Stimulated activated CD4-positive, alpha-beta T cell treated with anti-CD3 and anti-CD28 coated beads, Interleukin-1b, Interleukin-23, amount 100 ng/mL, for 1 hour (primary cell): ENCODE results near the gene FAM124A.

Experiments used
- DNase-seq, 2 donors: peaks; one replicate each; pipeline ENCODE4 v3.0.0-alpha.2; 2020; ENCODE audit warnings: low read depth in 2 of 2

The FAM124A gene

DNA sequence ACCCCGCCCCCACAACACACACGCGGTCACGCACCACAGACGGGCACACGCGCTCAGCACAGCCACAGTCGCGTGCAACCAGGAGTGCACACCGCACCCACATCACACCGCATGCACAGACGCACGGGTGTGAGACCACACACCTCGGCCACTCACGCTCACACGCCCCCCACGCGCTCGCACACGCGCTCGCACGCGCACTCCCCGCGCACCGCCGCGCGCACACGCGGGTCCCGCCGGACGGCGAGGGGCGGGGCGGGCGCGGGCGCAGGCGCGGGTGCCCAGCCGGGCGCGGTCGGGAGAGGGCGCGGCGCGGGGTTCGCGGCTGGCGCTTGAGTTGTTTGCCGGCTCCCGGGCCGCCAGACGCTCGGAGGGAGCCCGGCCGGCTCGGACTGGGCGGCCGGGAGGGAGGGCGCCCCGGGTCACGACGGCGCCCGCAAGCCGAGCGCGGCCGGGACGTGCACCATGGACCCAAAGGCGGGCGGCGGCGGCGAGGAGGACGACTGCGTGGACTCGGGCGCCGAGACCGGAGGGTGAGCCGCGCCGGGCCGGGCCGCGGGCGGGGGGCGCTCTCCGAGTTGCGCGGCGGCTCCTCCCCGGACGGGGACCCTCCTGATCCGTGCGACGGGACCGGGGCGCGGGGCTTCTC is at the start of gene FAM124A:
Gene FAM124A (plus strand): TSS at position 362 of the 649 bp plus-strand sequence. CDS start 104 bp downstream, at position 466.
- DNase-seq: no peak

DNA sequence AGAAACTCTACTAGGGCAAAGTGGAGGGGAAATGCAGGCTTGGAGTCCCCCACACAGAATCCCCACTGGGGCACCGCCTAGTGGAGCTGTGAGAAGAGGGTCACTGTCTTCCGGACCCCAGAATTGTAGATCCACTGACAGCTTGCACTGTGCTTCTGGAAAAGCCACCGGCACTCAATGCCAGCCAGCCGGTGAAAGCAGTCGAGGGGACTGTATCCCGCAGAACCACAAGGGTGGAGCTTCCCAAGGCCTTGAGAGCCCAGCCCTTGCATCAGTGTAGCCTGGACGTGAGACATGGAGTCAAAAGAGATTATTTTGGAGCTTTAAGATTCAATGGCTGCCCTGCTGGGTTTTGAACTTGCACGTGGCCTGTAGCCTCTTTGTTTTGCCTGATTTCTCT is 47.2 kb upstream of the FAM124A start:
- no peak for DNase-seq

DNA sequence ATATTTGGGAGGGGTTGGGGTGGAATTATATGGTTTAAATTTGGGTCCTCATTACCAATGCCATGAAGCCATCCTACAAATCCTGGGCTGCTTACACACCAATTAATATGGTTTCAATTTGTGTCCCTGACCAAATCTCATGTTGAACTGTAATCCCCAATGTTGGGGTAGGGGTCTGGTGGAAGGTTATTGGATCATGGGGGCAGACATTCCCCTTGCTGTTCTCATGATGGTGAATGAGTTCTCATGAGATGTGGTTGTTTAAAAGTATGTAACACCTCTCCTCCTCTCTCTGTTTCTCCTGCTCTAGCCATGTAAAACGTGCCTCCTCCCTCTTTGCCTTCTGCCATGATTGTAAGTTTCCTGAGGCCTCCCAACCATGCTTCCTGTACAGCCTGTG is 46.6 kb upstream of the FAM124A start:
- DNase-seq: no peak

- no peak for DNase-seq
Measured at GRCh38 chr13:51177188-51177587, 45.0 kb upstream of the FAM124A start.

DNA sequence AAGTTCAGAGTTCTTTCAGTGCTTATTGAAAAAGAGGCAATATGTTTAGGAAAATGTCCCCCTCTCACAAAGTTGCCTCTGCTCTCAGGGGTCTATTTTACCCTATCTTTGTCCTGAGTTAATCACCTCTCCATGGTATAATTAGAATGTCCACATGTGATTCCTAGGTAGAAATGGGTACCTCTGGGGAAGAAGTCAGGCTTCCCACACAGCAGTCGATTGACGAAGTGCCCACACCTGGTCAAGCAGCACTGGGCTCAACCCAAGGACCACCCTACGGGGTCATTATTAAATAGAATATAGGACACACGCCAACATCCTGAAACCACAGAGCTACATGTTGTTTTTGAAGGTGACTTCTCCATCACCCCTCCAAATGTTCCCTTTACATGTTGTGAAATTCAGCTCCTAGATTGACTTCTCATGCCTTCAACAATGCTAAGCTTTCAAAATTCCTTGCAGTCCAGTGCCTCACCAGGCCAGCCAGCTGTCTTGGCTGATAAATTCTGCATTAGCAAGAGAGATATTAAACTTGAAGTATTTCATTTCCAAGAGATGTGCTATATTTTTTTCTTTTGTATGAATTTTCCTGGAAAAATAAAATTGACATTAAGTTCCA is 43.6 kb upstream of the FAM124A start:
- no peak for DNase-seq

DNA sequence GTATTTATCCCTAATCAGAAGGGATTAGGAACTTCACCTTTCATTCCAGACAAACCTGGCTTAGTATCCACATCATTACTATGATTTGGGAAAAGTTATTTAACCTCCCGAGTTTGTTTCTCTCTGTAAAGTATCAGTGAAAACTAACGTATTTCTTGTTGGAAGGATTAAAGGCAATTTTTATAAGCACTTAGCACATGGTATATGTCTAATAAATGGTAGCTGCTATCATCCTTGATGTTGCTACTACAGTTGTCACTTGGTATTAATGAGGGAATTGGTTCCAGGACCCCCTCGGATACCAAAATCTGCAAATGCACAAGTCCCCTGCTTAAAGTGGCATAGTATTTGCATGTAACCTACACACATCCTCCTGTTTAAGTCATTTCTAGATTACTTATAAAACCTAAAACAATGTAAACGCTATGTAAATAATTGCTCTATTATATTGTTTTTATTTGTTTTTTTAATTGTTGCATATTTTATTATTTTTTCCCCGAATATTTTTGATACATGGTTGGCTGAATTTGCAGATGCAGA is 42.7 kb upstream of the FAM124A start:
- DNase-seq: no peak

DNA sequence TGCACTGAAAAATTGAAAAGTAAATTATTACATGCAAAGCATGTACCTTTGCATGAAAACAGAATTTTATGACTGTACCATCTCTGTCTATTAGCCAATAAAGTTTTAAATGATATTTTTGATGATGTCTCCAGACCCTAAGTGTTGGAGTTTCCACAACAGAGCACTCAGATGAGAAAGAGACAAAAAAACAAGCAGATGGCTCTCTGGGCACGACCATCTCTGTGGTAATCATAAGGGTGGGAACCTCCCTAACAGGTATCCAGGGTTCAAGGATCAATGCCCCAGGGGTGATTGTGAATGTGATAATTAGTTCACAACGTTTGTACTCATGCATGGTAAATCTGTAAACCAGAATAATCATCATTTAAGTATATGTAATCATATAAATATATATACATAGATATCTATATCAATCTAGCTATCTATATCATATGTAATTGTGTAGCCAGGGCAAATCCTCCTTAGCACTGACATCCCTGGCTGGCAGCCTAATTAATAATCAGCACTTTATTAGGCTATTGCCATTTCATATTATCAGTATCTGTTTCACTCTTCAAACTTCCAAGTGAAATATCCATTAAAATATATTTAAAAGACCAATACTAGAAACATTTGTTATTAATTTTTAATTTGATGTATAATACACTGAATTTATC is 41.2 kb upstream of the FAM124A start:
- no peak for DNase-seq

DNA sequence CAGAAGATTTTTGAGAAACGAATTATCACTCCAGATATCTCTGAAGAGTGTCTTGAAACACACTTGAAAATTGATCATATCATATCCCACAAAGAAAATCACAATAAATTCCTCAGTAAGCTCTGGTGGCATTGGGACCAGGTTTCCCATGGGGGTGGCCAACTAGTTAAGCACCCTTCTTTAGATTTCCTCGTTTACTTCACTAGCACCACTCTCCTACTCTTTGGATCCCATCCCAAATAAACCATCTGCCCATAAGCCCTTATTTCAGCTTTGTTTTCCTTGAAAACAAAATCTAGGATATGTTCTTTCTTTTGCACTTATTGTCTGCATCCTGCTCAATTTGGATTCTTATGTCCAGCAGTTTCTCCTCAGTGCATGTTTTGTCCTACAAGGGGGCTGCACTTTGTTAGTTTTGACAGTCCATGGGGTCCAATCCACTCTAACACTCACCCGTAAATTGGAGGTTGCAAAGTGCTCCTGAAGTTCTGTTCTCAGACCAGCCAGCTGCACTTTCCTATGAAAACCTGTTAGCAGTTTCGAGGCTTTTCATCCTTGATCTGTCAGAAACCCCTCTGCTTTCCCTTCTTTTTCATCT is 40.3 kb upstream of the FAM124A start:
- no peak for DNase-seq

GRCh38 chr13:51191743-51192142 is 30.5 kb upstream of the FAM124A start:
- no peak for DNase-seq

DNA sequence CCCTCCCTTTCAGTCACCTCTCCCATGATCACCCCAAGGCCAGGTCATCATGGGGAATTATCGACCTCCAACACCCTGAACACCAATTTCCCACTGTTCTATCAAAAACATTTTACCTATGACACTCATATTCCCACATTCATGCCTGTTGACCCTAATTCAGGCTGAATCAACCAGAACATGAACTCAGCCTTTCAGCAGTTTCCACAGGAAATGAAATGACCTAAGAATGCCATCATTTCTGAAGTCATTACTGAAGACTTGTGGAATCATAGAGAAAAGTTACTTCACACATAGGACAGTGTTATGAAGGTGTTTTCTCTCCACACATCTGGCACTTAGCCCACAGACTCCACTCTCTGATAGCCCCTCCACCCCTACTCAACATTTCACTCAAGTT is 29.9 kb upstream of the FAM124A start:
- DNase-seq: no peak

DNA sequence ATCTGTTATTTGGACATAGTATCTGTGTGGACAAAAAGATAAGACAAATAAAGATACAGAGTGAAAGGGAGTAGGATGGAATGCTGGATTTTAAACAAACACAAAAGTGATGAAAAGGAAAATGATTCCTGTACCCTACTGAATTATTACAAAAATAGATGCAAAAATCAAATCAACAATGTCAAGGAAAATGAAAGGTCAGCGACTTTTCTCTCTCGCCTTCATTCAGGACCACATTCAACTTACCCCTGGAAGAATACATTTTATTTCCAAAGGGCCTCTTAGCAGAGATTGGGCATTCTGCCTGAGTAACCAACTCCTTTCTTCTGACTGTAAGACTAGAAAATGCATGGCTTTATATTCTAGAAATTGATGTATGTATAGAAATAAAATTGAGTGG is 28.8 kb upstream of the FAM124A start:
- DNase-seq: no peak

DNA sequence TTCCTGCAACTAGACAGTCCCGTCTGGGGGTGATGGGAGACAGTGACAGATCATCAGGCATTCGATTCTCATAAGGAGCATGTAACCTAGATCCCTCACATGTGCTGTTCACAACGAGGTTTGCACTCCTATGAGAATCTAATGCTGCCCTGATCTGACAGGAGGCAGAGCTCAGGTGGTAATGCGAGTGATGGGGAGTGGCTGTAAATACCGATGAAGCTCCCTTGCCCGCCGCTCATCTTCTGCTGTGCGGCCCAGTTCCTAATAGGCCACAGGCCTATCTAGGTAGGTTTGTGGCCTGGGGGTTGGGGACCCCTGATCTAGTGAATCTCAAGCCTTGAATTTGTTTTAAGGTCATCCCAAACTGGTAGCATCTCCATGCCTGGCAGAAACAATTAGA is 27.3 kb upstream of the FAM124A start:
- no peak for DNase-seq

- DNase-seq: no peak
Measured at GRCh38 chr13:51201886-51202285, 20.3 kb upstream of the FAM124A start.

- DNase-seq: no peak
Measured at GRCh38 chr13:51202477-51203046, 19.6 kb upstream of the FAM124A start.

DNA sequence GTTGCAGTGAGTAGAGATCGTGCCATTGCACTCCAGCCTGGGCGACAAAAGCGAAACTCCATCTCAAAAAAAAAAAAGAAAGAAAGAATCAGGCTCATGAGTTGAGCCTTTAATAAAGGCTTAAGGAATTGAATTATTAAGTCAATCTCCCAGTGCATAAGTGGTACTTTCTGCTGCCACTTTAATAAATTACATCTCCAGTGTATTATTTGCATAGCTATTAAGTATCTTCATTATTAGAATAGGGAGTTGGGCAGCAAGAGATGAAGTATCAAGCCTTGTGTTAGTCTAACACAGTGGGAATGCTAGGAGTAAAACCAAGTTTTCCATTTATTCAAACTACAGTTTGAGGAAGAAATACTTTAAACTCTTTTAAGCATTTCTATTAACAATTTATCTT is 15.6 kb upstream of the FAM124A start:
- DNase-seq: no peak

GRCh38 chr13:51207881-51208280 is 14.3 kb upstream of the FAM124A start:
- DNase-seq: no peak

- no peak for DNase-seq
Measured at GRCh38 chr13:51208716-51209115, 13.5 kb upstream of the FAM124A start.

- no peak for DNase-seq
Measured at GRCh38 chr13:51211910-51212309, 10.3 kb upstream of the FAM124A start.

DNA sequence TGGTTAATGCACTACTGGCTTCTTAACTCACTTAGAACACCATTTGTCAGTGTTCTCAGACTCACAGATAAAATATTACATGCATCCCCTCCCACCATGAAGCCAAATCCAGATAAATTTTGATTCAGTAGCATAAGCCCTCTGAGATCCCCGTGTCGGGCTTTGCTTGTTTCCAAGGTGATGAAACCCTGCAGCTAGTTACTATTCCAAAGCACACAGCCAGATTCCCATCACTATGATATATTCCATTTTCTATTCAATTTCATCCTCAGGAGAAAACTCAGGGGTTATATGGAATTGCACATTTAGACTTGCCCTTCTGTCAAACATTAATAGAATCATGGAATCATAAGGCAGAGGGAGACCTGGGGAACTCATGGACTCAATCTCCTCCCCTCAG is 9.4 kb upstream of the FAM124A start:
- no peak for DNase-seq

GRCh38 chr13:51213173-51213728 is 8.9 kb upstream of the FAM124A start:
- no peak for DNase-seq

DNA sequence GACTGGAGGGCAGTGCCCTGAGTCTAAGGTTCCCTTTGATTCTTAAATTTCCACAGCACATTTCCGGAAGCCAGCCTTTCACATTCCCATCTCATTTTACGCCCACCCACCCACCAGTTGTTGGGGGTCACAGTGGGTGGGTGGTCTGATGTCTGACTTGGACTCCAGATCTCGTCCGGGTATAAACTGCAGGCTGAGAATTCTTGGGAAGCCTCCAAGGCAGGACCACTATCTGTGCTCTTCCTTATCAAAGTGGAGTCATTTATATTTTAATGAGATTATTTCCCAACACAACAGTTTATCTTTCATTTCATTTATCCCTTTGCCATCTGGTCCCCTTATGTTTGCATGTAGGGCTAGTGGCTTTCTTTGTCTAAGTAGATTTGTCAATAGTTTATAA is 3.6 kb upstream of the FAM124A start:
- DNase-seq: no peak

DNA sequence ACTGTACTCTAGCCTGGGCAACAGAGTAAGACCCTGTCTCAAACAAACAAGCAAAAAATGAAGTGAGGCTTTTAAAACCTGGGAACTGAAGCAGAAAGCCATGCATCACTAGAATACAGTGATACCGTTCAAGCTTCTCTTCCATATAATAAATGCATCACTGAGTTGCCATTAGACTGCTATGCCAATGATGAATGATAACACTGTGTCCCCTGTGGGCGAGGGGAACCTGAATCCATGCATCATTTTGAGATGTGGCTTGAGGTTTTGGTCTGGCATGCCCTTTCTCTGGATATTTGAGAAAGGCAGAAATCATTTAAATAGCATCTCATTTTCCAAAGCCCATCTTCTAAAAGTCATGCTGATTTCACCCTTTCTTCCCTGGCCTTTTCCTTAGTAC is 1.5 kb upstream of the FAM124A start:
- no peak for DNase-seq
